ENCODE results near the gene REXO4. TPM values are rescaled to one million over a fixed set of nuclear protein-coding genes. Genes with fewer than 3 reads are reported as not detected.

The REXO4 gene
- total and polyA plus RNA-seq, 2 of the 13 experiments (the other 11 are each of a cell fraction or from before 2014, with no cell fraction given), result 18.5 to 30.4 TPM

GRCh38 chr9:133421615-133422542 is 4.1 kb upstream of the REXO4 start, which contains the start of gene ADAMTS13 (continued):
- no peak for TF ChIP-seq RAD51 (IDR thresholded peaks at IDR 0.05; ENCODE audit: borderline replicate concordance)
- 0 out of 2 replicates have a peak, but pooled peaks have one; percentile 7 for TF ChIP-seq AKAP8 (CRISPR knock-in tag; IDR thresholded peaks at IDR 0.05)
- peak; percentile 29; the same call in 1 of the 2 replicates for TF ChIP-seq PHF8 (CRISPR knock-in tag; IDR thresholded peaks at IDR 0.05)
- TF ChIP-seq SAP130 (CRISPR knock-in tag; IDR thresholded peaks at IDR 0.05; ENCODE audit: low read depth), result peak; percentile 14
- TF ChIP-seq, protein P1, sequence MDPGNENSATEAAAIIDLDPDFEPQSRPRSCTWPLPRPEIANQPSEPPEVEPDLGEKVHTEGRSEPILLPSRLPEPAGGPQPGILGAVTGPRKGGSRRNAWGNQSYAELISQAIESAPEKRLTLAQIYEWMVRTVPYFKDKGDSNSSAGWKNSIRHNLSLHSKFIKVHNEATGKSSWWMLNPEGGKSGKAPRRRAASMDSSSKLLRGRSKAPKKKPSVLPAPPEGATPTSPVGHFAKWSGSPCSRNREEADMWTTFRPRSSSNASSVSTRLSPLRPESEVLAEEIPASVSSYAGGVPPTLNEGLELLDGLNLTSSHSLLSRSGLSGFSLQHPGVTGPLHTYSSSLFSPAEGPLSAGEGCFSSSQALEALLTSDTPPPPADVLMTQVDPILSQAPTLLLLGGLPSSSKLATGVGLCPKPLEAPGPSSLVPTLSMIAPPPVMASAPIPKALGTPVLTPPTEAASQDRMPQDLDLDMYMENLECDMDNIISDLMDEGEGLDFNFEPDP (CRISPR knock-in tag; conservative IDR thresholded peaks at IDR 0.05), result no peak
- TF ChIP-seq ZNF777 (CRISPR knock-in tag; IDR thresholded peaks at IDR 0.05), result 0 out of 2 replicates have a peak, but pooled peaks have one; percentile 15
- TF ChIP-seq KAT7 (CRISPR knock-in tag; IDR thresholded peaks at IDR 0.05; ENCODE audit: borderline replicate concordance), result 0 out of 2 replicates have a peak, but pooled peaks have one; percentile 21
- TF ChIP-seq GPN1 (CRISPR knock-in tag; IDR thresholded peaks at IDR 0.05; ENCODE audit: borderline replicate concordance), result no peak
- TF ChIP-seq GATAD2A (CRISPR knock-in tag; IDR thresholded peaks at IDR 0.05), result 0 out of 2 replicates have a peak, but pooled peaks have one; percentile 13
- no peak for TF ChIP-seq SRF (IDR thresholded peaks at IDR 0.05; ENCODE audit: low read depth, low read length)
- peak; percentile 31 for TF ChIP-seq ZNF883 (CRISPR knock-in tag; IDR thresholded peaks at IDR 0.05; ENCODE audit: not compliant biosample characterization)
- no peak for TF ChIP-seq NR2F1 (CRISPR knock-in tag; IDR thresholded peaks at IDR 0.05)
- TF ChIP-seq ZFY (CRISPR knock-in tag; IDR thresholded peaks at IDR 0.05), result peak; percentile 62
- no peak for TF ChIP-seq MLXIP (CRISPR knock-in tag; IDR thresholded peaks at IDR 0.05; ENCODE audit: borderline replicate concordance)
- TF ChIP-seq PHF21A (CRISPR knock-in tag; IDR thresholded peaks at IDR 0.05), result peak; percentile 34; the same call in 1 of the 2 replicates
- no peak for TF ChIP-seq KLF6 (CRISPR knock-in tag; IDR thresholded peaks at IDR 0.05)
- no peak for TF ChIP-seq NFKB2 (CRISPR knock-in tag; IDR thresholded peaks at IDR 0.05; ENCODE audit: borderline replicate concordance)
- TF ChIP-seq RNF219 (CRISPR knock-in tag; IDR thresholded peaks at IDR 0.05), result no peak
- peak; percentile 68; the same call in 1 of the 2 replicates for TF ChIP-seq ETS1 (CRISPR knock-in tag; IDR thresholded peaks at IDR 0.05)
- TF ChIP-seq ZBTB37 (CRISPR knock-in tag; IDR thresholded peaks at IDR 0.05), result no peak
